Umbilical cord (tissue), 1 donor: ENCODE measurements around the gene SLC6A8. TPM values are rescaled to one million over a fixed set of nuclear protein-coding genes. Genes with fewer than 3 reads are reported as not detected.

ENCODE experiments used
- total RNA-seq: library from RNA; depleted of rRNA; stranded (reverse); fragments of >200 nt; gene quantifications from one replicate; pipeline ENCODE4 v1.2.3, GENCODE V29; 2014; ENCODE audit warnings: low replicate concordance; ENCODE audit not compliant: insufficient read depth

The SLC6A8 gene
- total RNA-seq, 1 donor from 2014 or later, result 27.0 TPM

Other genes starting within 250 kb of the SLC6A8 start
- 0.72 TPM for gene TREX2, start 241.9 kb upstream of the SLC6A8 start, total RNA-seq
- gene HAUS7, start 217.3 kb upstream of the SLC6A8 start, total RNA-seq, result 24.1 TPM
- gene BGN, start 192.9 kb upstream of the SLC6A8 start, total RNA-seq, result 90.8 TPM
- 0.48 TPM for gene ATP2B3, start 170.3 kb upstream of the SLC6A8 start, total RNA-seq
- gene CCNQ, start 88.8 kb upstream of the SLC6A8 start, total RNA-seq, result 23.8 TPM
- gene DUSP9, start 40.7 kb upstream of the SLC6A8 start, total RNA-seq, result 6.3 TPM
- 24.1 TPM for gene PNCK, start 14.1 kb upstream of the SLC6A8 start, total RNA-seq
- 58.5 TPM for gene BCAP31, start 36.5 kb downstream of the SLC6A8 start, total RNA-seq
- gene ABCD1, start 36.9 kb downstream of the SLC6A8 start, total RNA-seq, result 15.6 TPM
- 23.6 TPM for gene PLXNB3, start 76.3 kb downstream of the SLC6A8 start, total RNA-seq
- not detected for gene SRPK3, start 93.1 kb downstream of the SLC6A8 start, total RNA-seq
- 17.1 TPM for gene IDH3G, start 106.4 kb downstream of the SLC6A8 start, total RNA-seq
- 135 TPM for gene SSR4, start 106.7 kb downstream of the SLC6A8 start, total RNA-seq
- 7.7 TPM for gene PDZD4, start 142.6 kb downstream of the SLC6A8 start, total RNA-seq
- gene L1CAM, start 198.2 kb downstream of the SLC6A8 start, total RNA-seq, result 18.8 TPM
- 3.1 TPM for gene AVPR2, start 216.7 kb downstream of the SLC6A8 start, total RNA-seq
- gene ARHGAP4, start 238.3 kb downstream of the SLC6A8 start, total RNA-seq, result 49.4 TPM
- gene NAA10, start 247.1 kb downstream of the SLC6A8 start, total RNA-seq, result 4.1 TPM